Muscle layer of duodenum (tissue), 2 donors: Measurements from ENCODE around the gene ADAM15.

ENCODE experiments used
- H3K27ac ChIP-seq: one replicate; pipeline ENCODE4 v1.7.0; 2013; ENCODE audit warnings: mild to moderate bottlenecking, low read length
- H3K27me3 ChIP-seq: one replicate; pipeline ENCODE4 v1.7.0; 2013; ENCODE audit warnings: low read depth, mild to moderate bottlenecking, control low read depth, low read length
- H3K36me3 ChIP-seq, 2 donors: one replicate each; pipeline ENCODE4 v1.7.0; 2013; ENCODE audit warnings: low read length in 2 of 2, control low read depth in 1 of 2, mild to moderate bottlenecking in 1 of 2; ENCODE audit not compliant: insufficient read depth in 2 of 2, control insufficient read depth in 1 of 2
- H3K4me1 ChIP-seq, 2 donors: one replicate each; pipeline ENCODE4 v1.7.0; 2013; ENCODE audit warnings: low read length in 2 of 2, mild to moderate bottlenecking in 2 of 2, control low read depth in 1 of 2, moderate library complexity in 1 of 2; ENCODE audit not compliant: insufficient read depth in 2 of 2, control insufficient read depth in 1 of 2
- H3K4me3 ChIP-seq, 2 donors: one replicate each; pipeline ENCODE4 v1.7.0; 2013; ENCODE audit warnings: low read length in 2 of 2, low read depth in 1 of 2, mild to moderate bottlenecking in 1 of 2
- H3K9me3 ChIP-seq, 2 donors: one replicate each; pipeline ENCODE4 v1.7.0; 2013; ENCODE audit warnings: low read length in 2 of 2, control low read depth in 1 of 2, mild to moderate bottlenecking in 1 of 2; ENCODE audit not compliant: control insufficient read depth in 1 of 2
- donor health status: healthy.

The ADAM15 gene

DNA sequence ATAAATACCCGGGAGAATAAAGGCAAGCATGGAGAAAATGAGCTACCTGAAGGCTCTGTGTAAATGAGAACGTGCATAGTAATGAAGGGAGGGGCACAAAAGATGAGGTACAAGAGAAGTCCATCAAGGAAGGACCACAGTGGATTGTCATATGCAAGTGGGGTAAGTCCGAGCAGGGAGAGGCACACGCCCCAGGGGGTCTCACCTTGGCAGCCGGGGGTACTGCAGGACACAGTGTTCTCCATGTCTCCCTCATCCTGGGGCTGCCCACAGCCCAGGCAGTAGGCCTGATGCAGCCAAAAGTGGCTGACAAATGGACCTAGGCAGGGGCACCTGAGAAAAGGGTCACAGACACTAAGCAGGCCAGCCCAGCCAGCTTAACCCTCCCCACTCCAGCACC is 27.5 kb upstream of the ADAM15 start:
- Histone ChIP-seq H3K4me1 (no peaks in the 10 kb centered on the region), H3K27ac (no peak overlapping the region), H3K9me3 (no peaks in the 10 kb centered on the region), H3K4me3 (no peak overlapping the region), H3K36me3 (no peaks in the 10 kb centered on the region), H3K27me3 (no peaks in the 10 kb centered on the region)

DNA sequence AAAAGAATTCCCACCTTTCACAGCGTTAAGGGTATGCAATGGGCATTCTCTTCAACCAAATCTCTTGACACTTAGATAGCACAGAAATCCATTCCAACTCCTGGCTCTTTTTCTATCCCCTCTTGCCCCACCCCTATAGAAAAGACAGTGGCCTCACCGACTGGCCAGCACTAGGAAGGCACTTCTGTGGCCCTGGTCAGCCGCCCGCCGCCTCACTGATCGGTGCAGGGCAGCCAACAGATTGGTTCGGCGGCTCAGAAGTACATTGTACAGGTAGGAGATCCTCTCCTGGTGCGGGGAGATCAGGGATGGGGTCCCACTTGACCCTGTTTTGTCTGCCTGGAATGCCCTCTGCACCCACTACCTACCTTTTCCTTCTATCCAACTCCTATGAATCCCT is 26.8 kb upstream of the ADAM15 start:
- Histone ChIP-seq H3K4me3 (no peak overlapping the region), H3K27me3 (no peaks in the 10 kb centered on the region), H3K36me3 (no peaks in the 10 kb centered on the region), H3K4me1 (no peaks in the 10 kb centered on the region), H3K27ac (no peak overlapping the region), H3K9me3 (no peaks in the 10 kb centered on the region)

DNA sequence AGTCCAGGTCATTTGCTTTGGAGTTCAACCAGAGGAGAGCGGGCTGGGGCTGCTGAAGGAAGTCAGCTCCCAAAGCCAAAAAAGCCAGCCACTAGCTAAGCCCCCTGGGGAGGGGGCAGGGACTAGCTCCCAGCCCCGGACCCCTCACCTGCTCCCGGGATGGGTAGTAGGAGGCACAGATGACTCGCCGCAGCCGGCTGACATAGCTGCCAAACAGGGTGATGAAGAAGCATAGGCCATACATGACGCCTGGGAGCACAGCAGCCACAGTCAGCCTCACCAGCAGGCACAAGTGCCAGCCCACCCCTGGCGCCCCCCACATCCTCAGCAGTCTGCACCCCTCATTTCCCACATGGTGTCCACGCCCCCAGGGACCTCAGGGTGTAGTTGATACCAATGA is 25.0 kb upstream of the ADAM15 start:
- H3K36me3 ChIP-seq = no peaks in the 10 kb centered on the region
- no peaks in the 10 kb centered on the region for H3K4me1 ChIP-seq
- H3K9me3 ChIP-seq = no peaks in the 10 kb centered on the region
- H3K27me3 ChIP-seq = no peaks in the 10 kb centered on the region
- H3K4me3 ChIP-seq = no peak overlapping the region
- no peak overlapping the region for H3K27ac ChIP-seq

DNA sequence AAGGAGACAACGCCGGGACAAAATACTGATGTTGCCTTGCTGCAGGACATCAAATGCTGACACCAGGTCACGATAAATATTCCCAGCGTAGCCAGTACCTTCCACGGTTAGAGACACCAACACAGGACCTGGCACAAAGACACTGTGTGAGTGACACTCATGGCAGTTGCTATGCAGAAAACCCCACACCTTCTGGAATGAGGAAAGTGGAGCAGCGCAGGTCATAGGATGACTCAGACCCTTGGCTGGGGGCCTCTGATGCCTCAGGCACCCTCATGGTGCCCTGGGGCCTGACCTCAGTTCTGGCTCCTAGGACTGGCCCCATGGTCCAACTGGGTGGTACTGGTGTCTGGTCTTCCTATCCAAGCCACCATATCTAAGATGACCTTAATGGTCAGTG is 24.5 kb upstream of the ADAM15 start:
- no peak overlapping the region for H3K4me3 ChIP-seq

DNA sequence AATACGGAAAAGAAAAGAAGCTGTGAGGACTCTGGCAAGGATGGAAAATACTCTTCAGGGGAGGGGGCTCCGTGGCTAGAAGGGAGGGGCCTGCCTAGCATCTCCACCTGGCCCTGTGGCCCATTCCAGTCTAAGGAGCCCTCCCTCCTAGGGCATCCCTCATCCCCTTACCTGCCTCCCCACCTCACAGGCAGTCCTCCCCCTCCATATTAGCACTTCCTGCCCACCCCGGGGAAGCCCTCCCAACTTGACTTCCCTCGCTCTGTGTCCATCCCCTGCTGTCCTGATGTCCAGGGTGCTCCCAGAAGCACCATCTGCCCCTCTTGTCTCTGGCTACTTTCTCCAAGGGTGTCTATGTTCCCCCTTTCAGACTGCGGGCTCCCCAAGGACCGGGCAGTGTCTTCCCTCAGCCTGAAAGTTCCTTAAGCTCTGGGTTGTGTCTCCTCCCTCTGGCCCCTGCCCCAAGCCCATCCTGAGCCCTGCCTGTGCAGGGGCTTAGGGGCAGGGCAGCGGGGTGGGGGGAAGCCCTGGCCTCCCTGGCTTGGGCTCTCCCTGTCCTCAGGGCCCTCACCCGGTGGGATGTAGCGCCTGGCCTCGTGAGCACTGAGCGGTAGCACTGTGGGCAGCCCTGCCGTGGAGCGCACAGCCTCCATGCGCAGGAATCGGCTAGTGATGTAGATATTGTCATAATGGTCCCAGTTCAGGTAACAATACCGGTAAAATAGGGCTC is 21.4 kb upstream of the ADAM15 start:
- H3K27ac ChIP-seq = no peak overlapping the region
- no peaks in the 10 kb centered on the region for H3K36me3 ChIP-seq
- H3K9me3 ChIP-seq = no peaks in the 10 kb centered on the region
- H3K4me1 ChIP-seq = no peaks in the 10 kb centered on the region
- H3K27me3 ChIP-seq = no peaks in the 10 kb centered on the region
- H3K4me3 ChIP-seq = no peak overlapping the region

More for the DNA sequence above, 24.5 kb upstream of the ADAM15 start:
- Histone ChIP-seq H3K27me3 (no peaks in the 10 kb centered on the region), H3K27ac (no peak overlapping the region), H3K4me1 (no peaks in the 10 kb centered on the region), H3K9me3 (no peaks in the 10 kb centered on the region), H3K36me3 (no peaks in the 10 kb centered on the region)

DNA sequence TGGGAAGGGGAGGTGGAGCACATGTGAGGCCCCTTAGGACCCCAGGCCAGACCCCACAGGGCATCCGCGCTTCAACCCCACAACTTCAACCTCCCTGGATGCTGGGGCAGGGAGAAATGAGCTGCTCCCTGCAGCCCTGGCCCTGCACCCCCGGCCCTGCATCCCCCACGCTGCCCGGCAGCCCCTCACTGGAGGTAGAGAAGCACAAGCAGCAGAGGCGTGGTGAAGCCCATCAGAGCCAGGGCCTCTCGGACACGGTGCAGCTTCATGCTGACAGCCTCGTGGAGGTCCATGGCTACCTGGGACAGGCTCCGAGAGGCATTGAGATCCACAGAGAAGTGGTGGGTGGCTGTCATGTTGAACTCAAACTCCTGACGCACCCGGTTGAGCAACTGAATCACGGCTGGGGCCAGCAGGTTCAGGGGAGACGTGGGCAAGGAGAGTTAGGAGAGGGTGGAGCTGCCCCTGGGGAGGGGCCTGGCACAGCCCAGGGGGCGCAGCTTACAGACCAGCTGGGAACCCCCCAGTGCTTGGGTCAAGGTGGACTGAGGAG is 20.8 kb upstream of the ADAM15 start:
- no peaks in the 10 kb centered on the region for H3K36me3 ChIP-seq
- H3K9me3 ChIP-seq = no peaks in the 10 kb centered on the region
- no peaks in the 10 kb centered on the region for H3K4me1 ChIP-seq
- no peaks in the 10 kb centered on the region for H3K27me3 ChIP-seq
- no peak overlapping the region for H3K4me3 ChIP-seq
- H3K27ac ChIP-seq = no peak overlapping the region

DNA sequence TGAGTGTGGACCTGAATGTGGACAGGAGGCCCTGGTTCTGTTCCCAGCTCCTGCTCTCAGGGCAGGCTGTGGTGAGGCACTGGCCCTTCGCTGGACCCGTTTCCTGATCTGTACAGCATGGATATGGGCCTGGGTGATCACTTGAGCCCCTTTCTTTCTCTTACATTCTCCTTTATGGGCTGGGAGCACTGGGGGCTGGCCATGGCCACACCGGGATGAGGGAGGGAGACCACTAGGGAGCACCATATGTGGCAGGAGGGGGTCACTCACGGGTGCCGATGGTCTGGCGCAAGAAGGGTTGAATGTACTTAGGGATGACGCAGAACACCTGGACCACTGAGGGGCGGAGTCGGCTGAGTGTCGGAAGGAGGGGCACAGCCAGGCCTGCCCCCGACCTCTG is 20.2 kb upstream of the ADAM15 start:
- Histone ChIP-seq H3K4me3 (no peak overlapping the region), H3K27ac (no peak overlapping the region), H3K27me3 (no peaks in the 10 kb centered on the region), H3K4me1 (no peaks in the 10 kb centered on the region), H3K9me3 (no peaks in the 10 kb centered on the region), H3K36me3 (no peaks in the 10 kb centered on the region)

DNA sequence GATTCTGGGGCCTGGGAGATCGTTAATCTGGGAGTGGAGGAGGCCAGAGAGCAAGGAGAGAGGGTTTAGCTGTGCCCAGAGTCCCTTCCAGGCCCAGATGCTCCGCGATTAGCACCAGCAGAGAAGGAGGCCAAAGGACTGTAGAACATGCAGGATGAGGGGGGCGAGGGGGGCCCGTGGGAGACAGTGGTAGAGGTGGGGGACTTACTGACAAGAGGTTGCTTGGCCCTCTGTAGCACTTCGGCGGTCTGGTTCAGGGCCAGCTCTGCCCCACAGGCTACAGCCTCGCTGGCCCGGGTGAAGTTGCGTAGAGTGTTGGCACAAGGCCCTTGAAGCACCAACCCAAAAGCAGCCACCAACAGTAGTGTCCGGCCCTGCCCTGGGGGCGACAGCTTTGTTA is 18.2 kb upstream of the ADAM15 start:
- H3K27me3 ChIP-seq = no peaks in the 10 kb centered on the region
- no peak overlapping the region for H3K4me3 ChIP-seq
- no peak overlapping the region for H3K27ac ChIP-seq
- no peaks in the 10 kb centered on the region for H3K36me3 ChIP-seq
- no peaks in the 10 kb centered on the region for H3K9me3 ChIP-seq
- H3K4me1 ChIP-seq = peaks cover 0 to 2% of the 10 kb centered on the region in 2 donors

DNA sequence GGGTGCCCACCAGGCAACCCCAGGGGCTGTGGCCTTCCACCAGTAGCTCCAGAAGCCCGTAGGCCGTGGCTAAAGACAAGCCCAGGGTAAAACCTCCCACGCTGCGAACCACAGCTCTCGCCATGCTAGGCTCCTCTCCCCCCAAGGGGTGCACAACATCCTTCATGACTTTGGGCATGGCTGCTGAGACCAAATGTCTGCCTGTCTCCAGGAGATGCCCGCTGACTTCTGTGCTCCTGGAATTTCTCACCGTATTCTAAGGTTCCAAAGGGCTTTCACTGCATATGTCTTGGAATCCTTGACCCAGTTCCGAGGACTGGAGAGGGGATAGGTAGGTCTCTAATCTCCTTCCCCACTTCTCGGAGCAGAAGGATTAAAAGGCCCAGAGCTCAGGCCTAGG is 17.6 kb upstream of the ADAM15 start, which contains the start of the genes DCST1 and DCST2:
Gene DCST1, plus strand, starts transcription at position 301 of the 400 bp plus-strand sequence. CDS start 213 bp downstream, outside the sequence.
Gene DCST2, minus strand, starts transcription at position 258 of the 400 bp plus-strand sequence. Its CDS starts 80 bp downstream, at position 178.
- H3K4me1 ChIP-seq = peaks cover 0 to 8% of the 10 kb centered on the region in 2 donors
- no peaks in the 10 kb centered on the region for H3K9me3 ChIP-seq
- H3K36me3 ChIP-seq = no peaks in the 10 kb centered on the region
- no peak within 1 kb of the TSS for H3K4me3 ChIP-seq
- H3K27me3 ChIP-seq = no peaks in the 10 kb centered on the region
- H3K27ac ChIP-seq = no peak within 1 kb of the TSS

DNA sequence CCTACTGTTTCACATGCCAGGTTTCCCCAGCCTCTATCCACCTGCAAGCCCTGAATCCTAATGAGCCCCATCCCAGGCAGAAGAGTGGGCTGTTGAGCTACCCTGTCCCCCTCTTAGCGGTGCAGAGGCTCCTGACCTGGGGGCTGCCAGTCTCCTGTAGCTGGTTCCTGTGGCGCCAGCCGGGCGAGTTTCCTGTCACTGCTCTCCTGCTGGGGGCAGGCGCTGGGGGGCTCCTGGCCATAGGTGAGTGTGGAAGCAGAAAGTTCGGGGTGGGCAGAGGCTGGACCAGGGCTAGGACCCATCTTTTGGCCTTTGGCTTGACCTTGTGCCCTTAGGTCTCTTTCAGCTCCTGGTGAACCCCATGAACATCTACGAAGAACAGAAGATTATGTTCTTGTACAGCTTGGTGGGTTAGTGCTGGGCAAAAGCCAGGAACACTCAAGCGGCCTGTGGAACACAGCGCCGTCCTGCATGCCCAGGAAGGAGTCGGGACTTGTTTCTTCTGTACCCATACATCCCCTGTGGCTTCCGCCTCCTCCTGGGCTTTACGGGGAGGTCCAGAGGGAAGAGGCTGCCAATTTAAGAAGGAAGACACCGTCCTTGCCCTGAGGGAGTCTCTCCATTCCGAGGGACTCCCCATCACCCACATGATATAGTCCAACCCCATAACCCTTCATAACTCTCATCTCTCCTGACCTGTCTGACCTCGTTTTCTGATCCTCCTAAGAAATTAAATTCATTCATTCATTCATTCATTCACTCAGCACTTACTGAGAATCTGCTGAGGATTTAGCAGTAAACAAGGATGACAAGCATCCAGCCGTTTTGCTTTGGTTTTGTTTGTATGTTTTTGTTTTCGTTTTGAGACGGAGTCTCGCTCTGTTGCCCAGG is 16.6 kb upstream of the ADAM15 start:
- H3K9me3 ChIP-seq = no peaks in the 10 kb centered on the region
- H3K4me1 ChIP-seq = peaks cover 0 to 8% of the 10 kb centered on the region in 2 donors
- no peak overlapping the region for H3K4me3 ChIP-seq
- H3K36me3 ChIP-seq = no peaks in the 10 kb centered on the region
- H3K27me3 ChIP-seq = no peaks in the 10 kb centered on the region
- H3K27ac ChIP-seq = no peak overlapping the region

DNA sequence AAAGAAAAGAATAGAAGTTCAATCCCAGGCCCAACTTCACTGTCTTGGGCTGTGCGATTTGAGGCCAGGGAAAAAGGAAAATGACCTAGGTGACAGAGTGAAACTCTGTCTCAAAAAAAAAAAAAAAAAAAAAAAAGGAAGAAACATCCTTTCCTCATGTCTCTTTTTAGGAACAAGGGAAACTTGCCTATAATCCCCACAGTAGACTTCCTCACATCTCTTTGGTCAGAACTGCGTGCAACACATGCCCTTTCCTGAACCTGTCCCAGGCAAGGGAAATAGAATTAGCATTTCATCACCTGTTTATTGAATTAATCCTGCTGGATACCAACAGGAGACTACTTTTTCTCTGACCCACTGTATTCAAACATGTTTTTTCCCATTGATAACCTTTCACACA is 15.2 kb upstream of the ADAM15 start:
- H3K27me3 ChIP-seq = no peaks in the 10 kb centered on the region
- H3K4me1 ChIP-seq = peaks cover 0 to 8% of the 10 kb centered on the region in 2 donors
- H3K36me3 ChIP-seq = no peaks in the 10 kb centered on the region
- H3K4me3 ChIP-seq = no peak overlapping the region
- H3K27ac ChIP-seq = no peak overlapping the region
- no peaks in the 10 kb centered on the region for H3K9me3 ChIP-seq
